IMR-90 (cell line): ENCODE data around the gene ANKRD27.

Experiments
- BHLHE40 ChIP-seq: fragments of 150-350 bp; IDR thresholded peaks from 2 replicates; pipeline ENCODE4 v1.6.1; 2016; ENCODE audit warnings: mild to moderate bottlenecking, low read depth, low read length
- FOS ChIP-seq: fragments of 150-350 bp; IDR thresholded peaks from 2 replicates; pipeline ENCODE4 v1.6.1; 2016; ENCODE audit warnings: low read depth, low read length
- MAZ ChIP-seq: IDR thresholded peaks from 2 replicates; pipeline ENCODE4 v1.6.1; 2012; ENCODE audit warnings: low read depth, mild to moderate bottlenecking, low read length, improper control_type of control experiment, moderate library complexity, borderline replicate concordance
- MXI1 ChIP-seq: IDR thresholded peaks from 2 replicates; pipeline ENCODE4 v1.6.1; 2012; ENCODE audit warnings: low read depth, mild to moderate bottlenecking, low read length, moderate library complexity, borderline replicate concordance
- POLR2A ChIP-seq: IDR thresholded peaks from 2 replicates; pipeline ENCODE4 v1.6.1; 2012; ENCODE audit warnings: mild to moderate bottlenecking, low read depth, low read length
- RCOR1 ChIP-seq: IDR thresholded peaks from 2 replicates; pipeline ENCODE4 v1.6.1; 2012; ENCODE audit warnings: mild to moderate bottlenecking, low read length, improper control_type of control experiment; ENCODE audit not compliant: insufficient replicate concordance
- TF ChIP-seq, protein P1 (sequence below): conservative IDR thresholded peaks from 2 replicates; pipeline ENCODE4 v1.5.1; 2012; ENCODE audit warnings: mild to moderate bottlenecking, low read depth, low read length, improper control_type of control experiment

DNA sequence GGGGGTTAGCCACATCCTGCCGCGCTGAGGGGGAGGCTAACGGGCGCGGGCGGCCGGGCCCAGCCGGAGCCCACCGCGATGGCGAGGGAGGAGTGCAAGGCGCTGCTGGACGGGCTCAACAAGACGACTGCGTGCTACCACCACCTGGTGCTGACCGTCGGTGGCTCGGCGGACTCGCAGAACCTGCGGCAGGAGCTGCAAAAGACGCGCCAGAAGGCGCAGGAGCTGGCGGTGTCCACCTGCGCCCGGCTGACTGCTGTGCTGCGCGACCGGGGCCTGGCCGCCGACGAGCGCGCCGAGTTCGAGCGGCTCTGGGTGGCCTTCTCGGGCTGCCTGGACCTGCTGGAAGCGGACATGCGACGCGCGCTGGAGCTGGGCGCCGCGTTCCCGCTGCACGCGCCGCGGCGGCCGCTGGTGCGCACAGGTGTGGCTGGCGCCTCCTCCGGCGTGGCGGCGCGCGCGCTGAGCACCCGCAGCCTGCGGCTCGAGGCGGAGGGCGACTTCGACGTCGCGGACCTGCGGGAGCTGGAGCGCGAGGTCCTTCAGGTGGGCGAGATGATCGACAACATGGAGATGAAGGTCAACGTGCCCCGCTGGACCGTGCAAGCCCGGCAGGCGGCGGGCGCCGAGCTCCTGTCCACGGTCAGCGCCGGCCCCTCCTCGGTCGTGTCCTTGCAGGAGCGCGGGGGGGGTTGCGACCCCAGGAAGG is 1.4 kb upstream of the ANKRD27 start:
- no peak for TF ChIP-seq MXI1
- TF ChIP-seq, protein P1, sequence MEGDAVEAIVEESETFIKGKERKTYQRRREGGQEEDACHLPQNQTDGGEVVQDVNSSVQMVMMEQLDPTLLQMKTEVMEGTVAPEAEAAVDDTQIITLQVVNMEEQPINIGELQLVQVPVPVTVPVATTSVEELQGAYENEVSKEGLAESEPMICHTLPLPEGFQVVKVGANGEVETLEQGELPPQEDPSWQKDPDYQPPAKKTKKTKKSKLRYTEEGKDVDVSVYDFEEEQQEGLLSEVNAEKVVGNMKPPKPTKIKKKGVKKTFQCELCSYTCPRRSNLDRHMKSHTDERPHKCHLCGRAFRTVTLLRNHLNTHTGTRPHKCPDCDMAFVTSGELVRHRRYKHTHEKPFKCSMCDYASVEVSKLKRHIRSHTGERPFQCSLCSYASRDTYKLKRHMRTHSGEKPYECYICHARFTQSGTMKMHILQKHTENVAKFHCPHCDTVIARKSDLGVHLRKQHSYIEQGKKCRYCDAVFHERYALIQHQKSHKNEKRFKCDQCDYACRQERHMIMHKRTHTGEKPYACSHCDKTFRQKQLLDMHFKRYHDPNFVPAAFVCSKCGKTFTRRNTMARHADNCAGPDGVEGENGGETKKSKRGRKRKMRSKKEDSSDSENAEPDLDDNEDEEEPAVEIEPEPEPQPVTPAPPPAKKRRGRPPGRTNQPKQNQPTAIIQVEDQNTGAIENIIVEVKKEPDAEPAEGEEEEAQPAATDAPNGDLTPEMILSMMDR, result no peak
- no peak for TF ChIP-seq BHLHE40
- no peak for TF ChIP-seq RCOR1
- TF ChIP-seq MAZ, result no peak
- no peak for TF ChIP-seq POLR2A
- no peak for TF ChIP-seq FOS
